ENCODE results near the gene BRD1. TPM values are rescaled to one million over a fixed set of nuclear protein-coding genes. Genes with fewer than 3 reads are reported as not detected.
A peak's percentile ranks its signal among the peaks of the same experiment; 100 is the strongest.

Gene BRD1
- total and polyA plus RNA-seq, 12 donors: 8.2 to 23.2 (median 16.9) TPM

GRCh38 chr22:49787861-49788260, 39.8 kb downstream of the BRD1 start:
- no peaks in the 10 kb centered on the region for H3K9me3 ChIP-seq
- H3K4me1 ChIP-seq: peaks cover 25 to 74% (median 63%) of the 10 kb centered on the region in 9 donors
- no peak overlapping the region for H3K4me3 ChIP-seq
- DNase-seq: no peak
- H3K27ac ChIP-seq: peak overlapping the region in 5 of 10 donors; percentile 69 to 85 (median 79)
- intact Hi-C loops (cut with DNase I): loop anchor here in 2 of 10 donors (5.0 to 10.0 kb wide), 3 partner anchors 67 to 129 kb away; partner anchors contain the start of genes ALG12 (in 2 of the 2), CRELD2 (in 2 of the 2) and ZBED4 (in 2 of the 2)
- H3K27me3 ChIP-seq: no peaks in the 10 kb centered on the region
- H3K36me3 ChIP-seq: peaks cover 0 to 78% (median 18%) of the 10 kb centered on the region in 9 donors
- ATAC-seq: no peak
- TF ChIP-seq CTCF (IDR thresholded peaks at IDR 0.05): no peak
- WGBS, 2 donors: 92% methylated on average over 10 of the region's 10 CpGs

GRCh38 chr22:49786976-49787706, 40.5 kb downstream of the BRD1 start:
- H3K36me3 ChIP-seq: peaks cover 0 to 71% (median 18%) of the 10 kb centered on the region in 9 donors
- 92 to 93% methylated on average over 35 of the region's 35 CpGs for WGBS, 2 donors
- ATAC-seq: no peak
- no peak overlapping the region for H3K4me3 ChIP-seq
- H3K4me1 ChIP-seq: peaks cover 24 to 67% (median 56%) of the 10 kb centered on the region in 9 donors
- H3K9me3 ChIP-seq: no peaks in the 10 kb centered on the region
- intact Hi-C loops (cut with DNase I): loop anchor here in 2 of 10 donors (5.0 to 10.0 kb wide), 3 partner anchors 68 to 130 kb away; partner anchors contain the start of genes ALG12 (in 2 of the 2), CRELD2 (in 2 of the 2) and ZBED4 (in 2 of the 2)
- TF ChIP-seq CTCF (IDR thresholded peaks at IDR 0.05): no peak
- no peak for DNase-seq
- peak overlapping the region in 1 of 10 donors; percentile 37 for H3K27ac ChIP-seq
- no peaks in the 10 kb centered on the region for H3K27me3 ChIP-seq

GRCh38 chr22:49785841-49786471, 41.7 kb downstream of the BRD1 start:
- peak overlapping the region in 2 of 10 donors; percentile 7 to 37 for H3K27ac ChIP-seq
- ATAC-seq (peak in 6 of 8 donors; percentile 16 to 37 (median 29)), DNase-seq (no peak)

More at GRCh38 chr22:49785841-49786471, 41.7 kb downstream of the BRD1 start:
- WGBS, 2 donors: 41 to 50% methylated on average over 19 of the region's 19 CpGs
- Histone ChIP-seq H3K9me3 (no peaks in the 10 kb centered on the region), H3K36me3 (peaks cover 0 to 68% (median 21%) of the 10 kb centered on the region in 9 donors), H3K4me1 (peaks cover 17 to 58% (median 48%) of the 10 kb centered on the region in 9 donors), H3K27me3 (no peaks in the 10 kb centered on the region), H3K4me3 (no peak overlapping the region)
- intact Hi-C loops (cut with DNase I): loop anchor here in 2 of 10 donors (5.0 to 10.0 kb wide), 3 partner anchors 69 to 131 kb away; partner anchors contain the start of genes ALG12 (in 2 of the 2), CRELD2 (in 2 of the 2) and ZBED4 (in 2 of the 2)
- no peak for TF ChIP-seq CTCF (IDR thresholded peaks at IDR 0.05)
